HT-29 (cell line): Measurements from ENCODE around the gene GTF2F2. TPM values are rescaled to one million over a fixed set of nuclear protein-coding genes. Genes with fewer than 3 reads are reported as not detected.
A peak's percentile ranks its signal among the peaks of the same experiment; 100 is the strongest.

Experiments
- DNase-seq: peaks from one replicate; pipeline ENCODE4 v3.0.0-alpha.2; 2015; ENCODE audit warnings: low spot score
- total RNA-seq: library from RNA; depleted of rRNA; stranded (reverse); fragments of >200 nt; shearing (Covaris generic); gene quantifications from 2 replicates; pipeline ENCODE4 v1.2.3, GENCODE V29; 2014

The GTF2F2 gene
- total RNA-seq, 1 experiment from 2014 or later: 16.8 TPM

GRCh38 chr13:45120967-45121831 lies 889 bp downstream of the GTF2F2 start:
- peak; percentile 64 for DNase-seq

GRCh38 chr13:45122941-45123340 lies 2.6 kb downstream of the GTF2F2 start:
- no peak for DNase-seq

- no peak for DNase-seq
Measured at GRCh38 chr13:45132369-45133064, 12.2 kb downstream of the GTF2F2 start.

GRCh38 chr13:45133396-45134118 lies 13.2 kb downstream of the GTF2F2 start:
- DNase-seq: no peak

- DNase-seq: no peak
Measured at GRCh38 chr13:45136741-45137504, 16.6 kb downstream of the GTF2F2 start.

GRCh38 chr13:45137526-45137925 lies 17.2 kb downstream of the GTF2F2 start:
- no peak for DNase-seq

GRCh38 chr13:45138282-45138681 lies 18.0 kb downstream of the GTF2F2 start:
- no peak for DNase-seq

- DNase-seq: no peak
Measured at GRCh38 chr13:45141369-45141768, 21.1 kb downstream of the GTF2F2 start.

GRCh38 chr13:45142440-45143345 lies 22.4 kb downstream of the GTF2F2 start:
- DNase-seq: peak; percentile 82

GRCh38 chr13:45143346-45143751 lies 23.0 kb downstream of the GTF2F2 start:
- peak; percentile 75 for DNase-seq

- DNase-seq: no peak
Measured at GRCh38 chr13:45149964-45150363, 29.7 kb downstream of the GTF2F2 start.

GRCh38 chr13:45156565-45157361 lies 36.5 kb downstream of the GTF2F2 start:
- DNase-seq: no peak

- peak; percentile 49 for DNase-seq
Measured at GRCh38 chr13:45162194-45162593, 41.9 kb downstream of the GTF2F2 start.

- DNase-seq: peak; percentile 61
Measured at GRCh38 chr13:45162821-45163220, 42.5 kb downstream of the GTF2F2 start.

- no peak for DNase-seq
Measured at GRCh38 chr13:45166858-45167257, 46.5 kb downstream of the GTF2F2 start.

GRCh38 chr13:45167611-45168554 lies 47.6 kb downstream of the GTF2F2 start:
- DNase-seq: peak; percentile 92

- DNase-seq: no peak
Measured at GRCh38 chr13:45168555-45168930, 48.2 kb downstream of the GTF2F2 start.

GRCh38 chr13:45174478-45174877 lies 54.2 kb downstream of the GTF2F2 start:
- DNase-seq: no peak
